Measurements from ENCODE around the gene FKBP1B.

FKBP1B gene

DNA sequence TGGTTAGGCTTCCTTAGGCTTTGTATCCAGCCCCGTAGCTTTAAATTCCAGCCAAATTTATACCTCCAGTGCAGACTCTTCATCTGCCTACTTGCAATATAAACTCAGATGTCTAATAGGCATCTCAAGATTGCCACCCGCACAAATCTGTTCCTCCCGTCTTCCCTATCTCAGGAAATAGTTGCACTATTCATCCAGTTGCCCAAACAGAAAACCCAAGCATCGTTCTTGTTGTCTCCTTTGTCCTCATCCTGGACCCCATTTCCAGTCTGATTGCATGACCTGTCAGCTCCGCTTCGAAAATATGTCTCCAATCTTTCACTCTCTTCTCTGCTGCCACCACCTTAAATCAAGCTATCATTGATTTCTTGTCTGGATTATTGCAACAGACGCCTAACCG is 2.3 kb downstream of the FKBP1B start:
- FAIRE-seq: no peak
- no peak for TF ChIP-seq CTCF (IDR thresholded peaks at IDR 0.05; ENCODE audit: insufficient read depth, missing control alignments)
- DNase-seq (ENCODE audit: insufficient read length, low spot score): no peak

GRCh38 chr2:24052951-24053350 is 3.4 kb downstream of the FKBP1B start:
- FAIRE-seq (no peak), DNase-seq (ENCODE audit: insufficient read length, low spot score) (no peak)
- no peak for TF ChIP-seq CTCF (IDR thresholded peaks at IDR 0.05; ENCODE audit: insufficient read depth, missing control alignments)

- DNase-seq (ENCODE audit: insufficient read length, low spot score): no peak
- FAIRE-seq: no peak
- TF ChIP-seq CTCF (IDR thresholded peaks at IDR 0.05; ENCODE audit: insufficient read depth, missing control alignments): no peak
These were observed 4.9 kb downstream of the FKBP1B start for GRCh38 chr2:24054366-24055010.

DNA sequence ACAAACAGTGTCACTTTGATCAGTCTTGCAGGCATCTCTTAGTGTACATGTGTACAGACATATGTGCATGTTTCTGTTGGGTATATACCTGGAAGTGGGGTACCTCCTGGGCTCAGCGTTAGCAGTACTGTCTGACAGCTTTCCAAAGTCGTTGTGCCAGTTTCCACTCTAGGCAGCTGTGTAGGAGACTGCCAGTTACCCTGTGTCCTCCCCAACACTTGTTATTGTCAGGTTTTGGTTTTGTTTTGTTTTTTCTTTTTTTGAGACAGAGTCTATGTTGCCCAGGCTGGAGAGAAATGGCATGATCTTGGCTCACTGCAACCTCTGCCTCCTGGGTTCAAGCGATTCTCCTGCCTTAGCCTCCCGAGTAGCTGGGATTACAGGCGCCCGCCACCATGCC is 6.2 kb downstream of the FKBP1B start:
- no peak for DNase-seq (ENCODE audit: insufficient read length, low spot score)
- no peak for FAIRE-seq
- no peak for TF ChIP-seq CTCF (IDR thresholded peaks at IDR 0.05; ENCODE audit: insufficient read depth, missing control alignments)

- DNase-seq (ENCODE audit: insufficient read length, low spot score): no peak
- no peak for FAIRE-seq
- no peak for TF ChIP-seq CTCF (IDR thresholded peaks at IDR 0.05; ENCODE audit: insufficient read depth, missing control alignments)
These were observed 9.2 kb downstream of the FKBP1B start for GRCh38 chr2:24058564-24059271.

DNA sequence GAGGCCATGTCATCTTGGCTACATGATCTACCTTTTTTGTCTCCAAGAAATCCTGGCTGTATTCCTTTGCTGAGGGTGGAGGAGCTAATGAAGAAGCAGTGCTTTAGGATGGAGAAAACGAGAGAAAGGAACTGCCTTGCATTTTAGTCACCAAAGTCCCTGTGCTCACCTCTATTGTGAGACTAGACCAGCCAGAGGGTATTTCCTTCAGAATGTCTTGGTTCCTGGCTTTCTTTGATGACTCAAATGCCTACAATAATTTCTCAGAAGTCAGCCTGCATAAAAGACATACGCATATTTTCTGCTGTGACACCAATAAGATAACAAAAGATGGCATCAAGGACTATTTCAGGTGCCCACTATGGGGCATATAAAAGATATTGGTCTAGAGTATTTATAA is 15.8 kb downstream of the FKBP1B start:
- DNase-seq (ENCODE audit: insufficient read length, low spot score) (no peak), FAIRE-seq (no peak)
- no peak for TF ChIP-seq CTCF (IDR thresholded peaks at IDR 0.05; ENCODE audit: insufficient read depth, missing control alignments)

GRCh38 chr2:24072259-24072658 is 22.7 kb downstream of the FKBP1B start:
- no peak for FAIRE-seq
- no peak for TF ChIP-seq CTCF (IDR thresholded peaks at IDR 0.05; ENCODE audit: insufficient read depth, missing control alignments)

More at GRCh38 chr2:24072259-24072658, 22.7 kb downstream of the FKBP1B start:
- no peak for DNase-seq (ENCODE audit: insufficient read length, low spot score)
